ENCODE measurements around the gene ZNF716.
"Not testable (repeated sequence)": the region's sequence is repeated elsewhere in the genome, so short reads cannot be mapped to it uniquely, and the experiment has no call there.

The ZNF716 gene

GRCh38 chr7:57427146-57427545, 22.8 kb upstream of the ZNF716 start:
- no peak for DNase-seq

DNA sequence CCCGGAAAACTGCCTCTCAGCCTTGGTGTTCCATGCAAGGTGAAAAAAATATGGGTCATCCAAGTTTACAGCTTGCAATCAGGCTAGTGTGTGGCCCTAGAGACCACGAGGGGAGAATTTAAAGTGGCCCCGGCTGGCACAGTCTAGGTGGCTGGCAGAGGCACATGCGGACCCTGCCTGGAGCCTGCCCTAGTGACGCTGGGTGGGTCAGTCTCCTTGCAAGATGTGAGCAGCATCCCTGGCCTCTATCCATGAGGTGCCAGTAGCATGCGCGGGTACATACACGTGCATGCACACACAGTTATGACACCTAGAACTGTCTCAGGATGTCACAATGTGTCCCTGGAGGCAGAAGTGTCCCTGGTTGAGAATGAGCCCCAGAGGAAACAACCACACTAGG, 22.4 kb upstream of the ZNF716 start:
- DNase-seq, result no peak

DNA sequence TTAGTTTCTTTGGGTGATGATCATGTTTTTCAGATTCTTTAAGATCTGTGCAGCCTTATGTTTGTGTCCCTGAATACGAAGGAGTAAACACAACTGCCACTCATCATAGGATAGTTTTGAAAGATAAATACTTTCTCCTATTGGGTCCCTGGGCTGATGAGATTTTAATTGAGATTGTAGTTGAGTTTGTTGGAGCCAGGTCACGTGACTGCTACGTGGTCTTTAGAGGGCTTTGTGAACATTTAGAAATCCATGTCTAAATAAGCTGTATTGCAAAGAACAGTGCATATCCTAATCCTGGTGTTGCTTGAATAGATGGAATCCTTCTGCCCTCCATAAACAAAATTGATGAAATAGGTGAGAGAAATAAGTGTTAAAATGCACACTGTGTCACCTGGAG, 17.4 kb upstream of the ZNF716 start:
- no peak for DNase-seq

DNA sequence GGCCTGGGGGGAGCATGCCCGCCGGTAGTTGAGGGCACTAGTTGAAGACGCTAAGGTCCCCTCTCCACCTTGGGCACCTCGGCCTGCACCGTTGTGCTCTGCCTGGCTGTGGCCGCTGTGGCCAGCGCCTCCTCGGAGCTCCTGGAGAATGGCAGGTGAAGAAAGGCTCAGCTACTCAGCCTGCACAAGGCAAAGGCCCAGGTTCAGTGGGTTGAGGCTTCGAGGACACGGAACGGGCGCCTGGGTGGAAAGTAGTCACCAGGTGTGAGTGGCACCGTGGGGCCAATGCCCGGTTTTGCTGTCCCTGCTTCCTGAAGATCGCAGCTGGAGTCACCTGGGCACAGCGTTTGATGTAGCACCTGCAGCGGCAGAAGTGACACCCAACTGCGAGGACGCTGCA, 12.4 kb upstream of the ZNF716 start:
- no peak for DNase-seq

DNA sequence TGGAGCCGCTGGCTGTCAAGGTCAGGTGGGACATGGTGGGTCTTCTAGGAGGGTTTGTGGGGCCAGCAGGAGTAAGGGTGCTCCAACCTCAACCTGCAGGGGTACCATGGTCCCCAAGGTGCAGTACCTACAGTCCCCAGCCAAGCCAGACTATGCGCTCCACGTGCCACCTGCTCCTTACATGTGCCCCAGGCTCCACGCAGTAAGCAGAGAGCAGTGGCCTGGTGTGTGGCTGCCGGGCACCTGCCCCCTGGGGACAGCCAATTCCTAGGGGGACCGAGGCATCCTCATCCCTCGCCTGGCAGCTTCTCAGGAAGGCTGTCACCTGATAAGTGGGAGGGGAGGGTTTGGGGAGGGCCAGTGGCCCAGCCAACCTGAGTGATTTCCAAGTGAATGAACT, 11.7 kb upstream of the ZNF716 start:
- no peak for DNase-seq

- no peak for DNase-seq
These were observed 6.4 kb upstream of the ZNF716 start for GRCh38 chr7:57443567-57443966.

DNA sequence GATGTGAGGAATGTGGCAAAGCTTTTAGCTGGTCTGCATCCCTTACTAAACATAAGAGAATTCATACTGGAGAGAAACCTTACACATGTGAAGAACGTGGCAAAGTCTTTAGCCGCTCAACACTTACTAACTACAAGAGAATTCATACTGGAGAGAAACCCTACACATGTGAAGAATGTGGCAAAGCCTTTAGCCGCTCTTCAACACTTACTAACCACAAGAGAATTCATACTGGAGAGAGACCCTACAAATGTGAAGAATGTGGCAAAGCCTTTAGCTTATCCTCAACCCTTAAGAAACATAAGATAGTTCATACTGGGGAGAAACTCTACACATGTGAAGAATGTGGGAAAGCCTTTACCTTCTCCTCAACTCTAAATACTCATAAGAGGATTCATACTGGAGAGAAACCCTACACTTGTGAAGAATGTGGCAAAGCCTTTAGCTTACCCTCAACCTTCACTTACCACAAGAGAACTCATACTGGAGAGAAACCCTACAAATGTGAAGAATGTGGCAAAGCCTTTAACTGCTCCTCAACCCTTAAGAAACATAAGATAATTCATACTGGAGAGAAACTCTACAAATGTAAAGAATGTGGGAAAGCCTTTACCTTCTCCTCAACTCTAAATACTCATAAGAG, 19.3 kb downstream of the ZNF716 start:
- not testable (repeated sequence) for DNase-seq

- not testable (repeated sequence) for DNase-seq
These were observed 30.3 kb downstream of the ZNF716 start for GRCh38 chr7:57480304-57480703.

DNA sequence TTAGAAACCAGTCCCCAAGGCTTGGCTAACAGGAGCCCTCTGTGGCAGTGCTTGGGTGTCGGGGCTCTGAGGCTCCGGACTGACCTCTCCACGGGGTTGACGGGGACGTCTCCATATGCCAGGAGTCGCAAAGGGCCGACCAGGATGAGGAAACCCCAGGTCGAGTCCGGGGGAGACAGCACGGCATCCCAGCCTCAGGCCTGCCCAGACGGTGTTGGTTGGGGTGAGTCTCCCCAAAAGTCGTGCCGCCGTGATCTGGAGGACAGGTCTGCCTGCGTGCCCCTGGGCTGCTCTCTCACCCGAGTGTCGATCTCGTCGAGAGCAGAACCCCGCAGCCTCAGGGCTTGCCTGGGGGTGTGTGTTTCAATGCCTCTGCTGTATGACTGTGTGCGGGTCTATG, 35.0 kb downstream of the ZNF716 start:
- not testable (repeated sequence) for DNase-seq

GRCh38 chr7:57487957-57488356, 38.0 kb downstream of the ZNF716 start:
- DNase-seq, result no peak

- not testable (repeated sequence) for DNase-seq
These were observed 45.1 kb downstream of the ZNF716 start for GRCh38 chr7:57495111-57495510.

DNA sequence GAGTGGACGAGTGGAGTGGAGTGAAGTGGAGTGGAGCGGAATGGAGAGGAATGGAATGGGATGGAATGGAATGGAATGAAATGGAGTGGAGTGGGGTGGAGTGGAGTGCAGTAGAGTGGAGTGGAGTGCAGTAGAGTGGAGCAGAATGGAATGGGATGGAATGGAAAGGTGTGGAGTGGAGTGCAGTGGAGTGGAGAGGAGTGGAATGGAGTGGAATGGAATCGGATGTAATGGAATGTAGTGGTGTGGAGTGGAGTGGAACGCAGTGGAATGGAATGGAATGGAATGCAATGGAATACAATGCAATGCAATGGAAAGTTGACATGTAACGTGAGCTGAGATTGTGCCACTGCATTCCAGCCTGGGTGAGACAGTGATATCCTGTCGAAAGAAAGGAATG, 46.4 kb downstream of the ZNF716 start:
- no peak for DNase-seq

DNA sequence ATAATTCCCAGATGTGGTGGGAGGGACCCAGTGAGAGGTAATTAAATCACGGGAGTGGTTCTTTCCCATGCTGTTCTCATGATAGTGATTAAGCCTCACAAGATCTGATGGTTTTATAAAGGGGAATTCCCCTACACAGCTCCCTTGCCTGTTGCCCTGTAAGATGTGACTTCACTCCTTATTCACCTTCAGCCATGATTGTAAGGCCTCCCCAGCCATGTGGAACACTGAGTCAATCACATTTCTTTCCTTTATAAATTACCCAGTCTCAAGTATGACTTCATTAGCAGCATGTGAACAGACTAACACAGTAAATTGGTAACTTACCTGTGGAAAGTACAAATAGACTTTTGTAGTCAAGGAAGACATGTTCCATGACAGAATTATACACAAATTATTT, 55.2 kb downstream of the ZNF716 start:
- no peak for DNase-seq
